MM.1S (cell line): ENCODE data around the gene PTPRD.

Experiments used
- EZH2phosphoT487 ChIP-seq: fragments of 300-600 bp; sonication (generic); IDR thresholded peaks from 2 replicates; pipeline ENCODE4 v1.6.1; 2018; ENCODE audit warnings: antibody characterized with exemption, low read length
- TF ChIP-seq, protein P1 (sequence below): fragments of 300-600 bp; sonication (generic); IDR thresholded peaks from 2 replicates; pipeline ENCODE4 v1.5.1; 2016; ENCODE audit warnings: antibody characterized with exemption, low read length, mixed read lengths

DNA sequence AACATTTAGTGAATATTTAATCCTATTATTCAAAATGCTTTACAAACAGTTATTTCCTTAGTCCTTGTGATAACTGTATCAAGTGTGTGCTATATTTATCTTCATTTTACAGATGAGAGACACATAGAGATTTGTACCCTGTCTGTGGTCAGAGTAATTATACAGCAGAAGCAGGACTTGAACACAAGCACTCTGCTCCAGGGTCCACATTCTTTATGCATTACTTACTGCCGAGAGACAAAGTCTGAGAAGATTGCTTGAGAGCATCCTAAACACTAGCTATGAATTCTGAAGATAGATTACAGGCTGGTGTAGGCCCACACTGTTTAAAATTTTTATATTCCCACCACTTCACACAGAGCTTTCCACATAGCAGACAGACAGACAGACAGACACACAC lies 1887.2 kb downstream of the PTPRD start:
- TF ChIP-seq, protein P1, sequence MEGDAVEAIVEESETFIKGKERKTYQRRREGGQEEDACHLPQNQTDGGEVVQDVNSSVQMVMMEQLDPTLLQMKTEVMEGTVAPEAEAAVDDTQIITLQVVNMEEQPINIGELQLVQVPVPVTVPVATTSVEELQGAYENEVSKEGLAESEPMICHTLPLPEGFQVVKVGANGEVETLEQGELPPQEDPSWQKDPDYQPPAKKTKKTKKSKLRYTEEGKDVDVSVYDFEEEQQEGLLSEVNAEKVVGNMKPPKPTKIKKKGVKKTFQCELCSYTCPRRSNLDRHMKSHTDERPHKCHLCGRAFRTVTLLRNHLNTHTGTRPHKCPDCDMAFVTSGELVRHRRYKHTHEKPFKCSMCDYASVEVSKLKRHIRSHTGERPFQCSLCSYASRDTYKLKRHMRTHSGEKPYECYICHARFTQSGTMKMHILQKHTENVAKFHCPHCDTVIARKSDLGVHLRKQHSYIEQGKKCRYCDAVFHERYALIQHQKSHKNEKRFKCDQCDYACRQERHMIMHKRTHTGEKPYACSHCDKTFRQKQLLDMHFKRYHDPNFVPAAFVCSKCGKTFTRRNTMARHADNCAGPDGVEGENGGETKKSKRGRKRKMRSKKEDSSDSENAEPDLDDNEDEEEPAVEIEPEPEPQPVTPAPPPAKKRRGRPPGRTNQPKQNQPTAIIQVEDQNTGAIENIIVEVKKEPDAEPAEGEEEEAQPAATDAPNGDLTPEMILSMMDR: no peak
- no peak for TF ChIP-seq EZH2phosphoT487
